GM23248 (cell line): Measurements from ENCODE around the gene STOM. TPM values are rescaled to one million over a fixed set of nuclear protein-coding genes. Genes with fewer than 3 reads are reported as not detected.

Experiments used
- DNase-seq: peaks from one replicate; pipeline ENCODE4 v3.0.0-alpha.2; 2015
- H2AFZ ChIP-seq: fragments of 200-600 bp; sonication (generic); 2 replicates; pipeline ENCODE4 v1.6.1; 2016; ENCODE audit warnings: antibody characterized with exemption
- H3F3A ChIP-seq: fragments of 200-600 bp; sonication (generic); 2 replicates; pipeline ENCODE4 v1.6.1; 2016; ENCODE audit warnings: mild to moderate bottlenecking, antibody characterized with exemption, mixed run types; ENCODE audit not compliant: insufficient read depth
- H3K27ac ChIP-seq: fragments of 200-600 bp; sonication (generic); 2 replicates; pipeline ENCODE4 v1.5.1; 2016; ENCODE audit warnings: mild to moderate bottlenecking
- H3K27me3 ChIP-seq: fragments of 200-600 bp; sonication (generic); replicated peaks from 2 replicates; pipeline ENCODE4 v1.6.1; 2016; ENCODE audit warnings: mild to moderate bottlenecking; ENCODE audit not compliant: insufficient read depth
- H3K36me3 ChIP-seq: fragments of 200-600 bp; sonication (generic); 2 replicates; pipeline ENCODE4 v1.6.1; 2016; ENCODE audit warnings: low read depth, mild to moderate bottlenecking
- H3K4me1 ChIP-seq: fragments of 200-600 bp; sonication (generic); 2 replicates; pipeline ENCODE4 v1.6.1; 2016; ENCODE audit warnings: mild to moderate bottlenecking; ENCODE audit not compliant: insufficient read depth
- H3K4me2 ChIP-seq: fragments of 200-600 bp; sonication (generic); one replicate; pipeline ENCODE4 v1.6.1; 2016; ENCODE audit warnings: mild to moderate bottlenecking; ENCODE audit not compliant: unreplicated experiment
- H3K4me3 ChIP-seq: fragments of 200-600 bp; sonication (generic); 2 replicates; pipeline ENCODE4 v1.5.1; 2016; ENCODE audit warnings: mild to moderate bottlenecking
- H3K79me2 ChIP-seq: fragments of 200-600 bp; sonication (generic); 2 replicates; pipeline ENCODE4 v1.6.1; 2016; ENCODE audit warnings: mild to moderate bottlenecking; ENCODE audit not compliant: insufficient read depth
- H3K9ac ChIP-seq: fragments of 200-600 bp; sonication (generic); 2 replicates; pipeline ENCODE4 v1.6.1; 2016; ENCODE audit warnings: mild to moderate bottlenecking
- H3K9me2 ChIP-seq: fragments of 200-600 bp; sonication (generic); 2 replicates; pipeline ENCODE4 v1.6.1; 2016; ENCODE audit warnings: mixed run types, mild to moderate bottlenecking, moderate library complexity; ENCODE audit not compliant: insufficient read depth
- H3K9me3 ChIP-seq: fragments of 200-600 bp; sonication (generic); one replicate; pipeline ENCODE4 v1.6.1; 2017; ENCODE audit warnings: low read depth
- H4K20me1 ChIP-seq: fragments of 200-600 bp; sonication (generic); 2 replicates; pipeline ENCODE4 v1.6.0; 2016; ENCODE audit not compliant: insufficient read depth
- EZH2 ChIP-seq: fragments of 200-600 bp; sonication (generic); IDR thresholded peaks from 2 replicates; pipeline ENCODE4 v1.6.1; 2018; ENCODE audit warnings: antibody characterized with exemption, mild to moderate bottlenecking; ENCODE audit not compliant: insufficient read depth, poor library complexity, severe bottlenecking
- EZH2phosphoT487 ChIP-seq: fragments of 200-600 bp; sonication (generic); IDR thresholded peaks from 2 replicates; pipeline ENCODE4 v1.6.1; 2018; ENCODE audit warnings: antibody characterized with exemption, moderate library complexity, mild to moderate bottlenecking, low read depth; ENCODE audit not compliant: insufficient read depth
- WGBS, 2 experiments: methylation state at CpG; one replicate each; pipeline ENCODE4 v1.1.6; 2015 to 2017; ENCODE audit warnings: low lambda C conversion rate in 2 of 2, low coverage in 1 of 2; ENCODE audit errors: missing lambda C conversion rate in 2 of 2; 5-methylcytosine and 5-hydroxymethylcytosine counted together
- in situ Hi-C: fragments of 300-500 bp; cut with MboI; formaldehyde crosslinking; loops from 2 replicates; pipeline ENCODE4 v1.15.0; 2020
- polyA plus RNA-seq: library from polyadenylated mRNA; unstranded; fragments of >200 nt; fragmentation: Nextera tagmentation; extraction: Ambion mirVana; gene quantifications from 2 replicates; pipeline ENCODE4 v1.2.1, GENCODE V29; 2016
- total RNA-seq: library from RNA; depleted of rRNA; stranded (reverse); fragments of >200 nt; shearing (Covaris generic); gene quantifications from 2 replicates; pipeline ENCODE4 v1.2.3, GENCODE V29; 2014

STOM gene
- total and polyA plus RNA-seq, 2 experiments from 2014 or later: 58.0 to 68.5 TPM

DNA sequence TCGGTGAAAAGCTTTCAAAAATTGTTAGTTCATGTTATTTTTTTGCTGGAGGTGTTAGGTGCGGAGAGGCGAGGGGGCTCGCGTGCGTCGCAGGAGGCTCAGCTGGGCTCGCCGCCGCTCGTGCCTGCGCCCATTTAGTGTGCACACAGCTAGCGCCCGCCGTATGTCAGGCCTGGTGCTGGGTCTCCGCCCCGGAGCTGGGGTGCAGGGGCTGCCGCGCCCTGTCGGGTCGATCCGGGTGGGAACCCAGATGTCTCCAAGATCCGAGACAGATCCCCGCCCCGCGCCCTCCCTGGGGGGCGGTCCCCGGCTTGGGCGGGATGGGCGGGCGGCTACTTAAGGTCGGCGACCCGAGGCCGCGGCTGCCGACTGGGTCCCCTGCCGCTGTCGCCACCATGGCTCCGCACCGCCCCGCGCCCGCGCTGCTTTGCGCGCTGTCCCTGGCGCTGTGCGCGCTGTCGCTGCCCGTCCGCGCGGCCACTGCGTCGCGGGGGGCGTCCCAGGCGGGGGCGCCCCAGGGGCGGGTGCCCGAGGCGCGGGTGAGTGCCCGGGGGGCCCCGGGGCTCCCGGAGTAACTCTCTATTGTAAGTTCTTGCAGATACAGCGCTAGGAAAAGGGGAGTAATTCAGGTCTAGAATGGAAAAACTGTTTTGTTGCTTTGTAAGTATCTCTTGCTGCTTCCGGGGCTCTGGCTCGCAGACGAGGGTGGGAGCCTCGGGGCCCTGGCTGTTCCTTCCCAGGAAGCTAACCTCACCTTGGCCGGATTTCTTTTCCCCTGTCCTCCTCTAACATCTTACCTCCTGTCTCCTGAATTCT lies 70.4 kb downstream of the STOM start:
- WGBS, 2 experiments: 2 to 3% methylated on average over 40 to 71 of the region's 74 CpGs
- TF ChIP-seq EZH2 (no peak), EZH2phosphoT487 (no peak)
- Histone ChIP-seq H2AFZ (peak overlapping the region; percentile 31), H4K20me1 (no peaks in the 10 kb centered on the region), H3K9me3 (no peaks in the 10 kb centered on the region), H3K4me1 (0 out of 2 replicates have a peak, but pooled peaks cover 7% of the 10 kb centered on the region), H3K36me3 (0 out of 2 replicates have a peak, but pooled peaks cover 14% of the 10 kb centered on the region), H3K9me2 (no peaks in the 10 kb centered on the region), H3K27me3 (no peaks in the 10 kb centered on the region), H3F3A (peaks cover 15% of the 10 kb centered on the region), H3K27ac (no peak overlapping the region), H3K79me2 (peaks cover 30% of the 10 kb centered on the region), H3K4me3 (peak overlapping the region; percentile 68), H3K4me2 (peak overlapping the region; percentile 82), H3K9ac (peak overlapping the region; percentile 63)
- in situ Hi-C loops: loop anchor here (25.0 kb wide), 1 partner anchor 87 kb away; the partner anchor contains the start of gene RAB14
- peak; percentile 76 for DNase-seq

DNA sequence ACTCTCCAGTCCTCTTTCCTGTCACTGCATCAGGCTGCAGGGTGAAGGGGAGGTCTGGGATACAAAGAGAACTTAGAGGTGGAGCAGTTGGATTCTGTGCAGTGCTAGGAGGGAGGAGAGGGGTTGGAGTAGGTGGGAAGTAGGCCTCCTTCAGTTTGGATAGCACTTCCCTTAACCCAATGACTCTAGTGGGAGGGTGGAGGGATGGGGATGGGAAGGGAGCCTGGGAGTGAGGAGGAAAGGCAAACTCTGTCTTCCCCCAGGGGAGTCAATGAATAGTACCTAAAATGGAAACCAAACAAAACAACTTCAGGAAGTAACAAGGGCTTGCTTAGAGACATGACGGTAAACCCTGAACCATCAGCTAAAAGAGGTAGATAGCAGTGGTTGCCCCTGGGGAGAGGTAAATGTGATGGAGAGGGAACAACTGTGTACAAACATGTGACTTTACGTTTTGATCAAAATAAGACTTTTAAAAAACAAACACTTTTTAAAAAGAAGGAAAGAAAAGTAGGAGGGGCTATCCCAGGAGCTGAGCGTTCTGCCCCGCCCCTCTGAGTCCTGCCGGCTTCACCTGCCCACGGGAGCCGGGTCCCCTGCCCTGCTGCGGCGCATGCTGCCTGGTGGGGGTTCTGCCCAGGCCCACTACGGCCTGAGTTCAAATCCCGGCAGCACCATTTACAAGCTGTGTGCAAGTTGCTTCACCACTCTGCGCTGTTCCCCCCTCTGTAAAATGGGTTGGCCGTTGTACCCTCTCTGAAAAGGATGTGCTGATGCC lies 71.2 kb downstream of the STOM start:
- no peaks in the 10 kb centered on the region for H3K27me3 ChIP-seq
- TF ChIP-seq EZH2phosphoT487 (no peak), EZH2 (no peak)
- in situ Hi-C loops: no loop called here
- 0 out of 2 replicates have a peak, but pooled peaks cover 8% of the 10 kb centered on the region for H3K36me3 ChIP-seq
- no peaks in the 10 kb centered on the region for H3K9me2 ChIP-seq
- H3K4me2 ChIP-seq: peak overlapping the region; percentile 71
- H3K9me3 ChIP-seq: no peaks in the 10 kb centered on the region
- H2AFZ ChIP-seq: peak overlapping the region; percentile 31
- 28 to 30% methylated on average over 13 of the region's 13 CpGs for WGBS, 2 experiments
- peak; percentile 31 for DNase-seq
- H3K4me1 ChIP-seq: 0 out of 2 replicates have a peak, but pooled peaks cover 7% of the 10 kb centered on the region
- H3K9ac ChIP-seq: peak overlapping the region; percentile 63
- H3K27ac ChIP-seq: no peak overlapping the region
- no peaks in the 10 kb centered on the region for H4K20me1 ChIP-seq
- H3K79me2 ChIP-seq: peaks cover 31% of the 10 kb centered on the region
- peak overlapping the region; percentile 68 for H3K4me3 ChIP-seq
- peaks cover 15% of the 10 kb centered on the region for H3F3A ChIP-seq

DNA sequence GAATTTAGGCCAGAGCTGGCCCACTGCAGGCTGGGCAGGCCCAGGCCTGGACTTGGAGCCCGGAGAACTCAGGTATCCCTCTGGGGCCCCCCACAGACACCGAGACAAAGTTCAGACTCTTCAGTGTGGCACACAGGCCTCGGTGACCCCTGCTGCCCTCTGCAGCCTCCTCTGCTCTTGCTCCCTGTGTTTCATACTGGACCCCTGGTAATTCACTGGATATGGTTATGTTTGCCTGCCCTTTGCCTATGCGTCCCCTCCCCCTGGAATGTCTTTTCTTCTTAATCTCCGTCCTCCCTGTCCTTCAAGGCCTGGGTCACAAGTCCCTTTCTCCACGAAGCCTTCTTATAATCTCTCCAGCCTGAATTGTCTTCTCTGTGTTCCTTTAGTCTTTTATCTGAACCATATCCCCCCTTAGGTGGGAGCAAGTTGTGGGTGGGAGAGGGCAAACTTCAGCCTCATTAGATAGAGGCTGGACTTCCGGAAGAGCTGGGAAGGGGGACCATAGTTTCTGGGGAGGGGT lies 72.0 kb downstream of the STOM start:
- no peak overlapping the region for H3K27ac ChIP-seq
- no peak for DNase-seq
- no peaks in the 10 kb centered on the region for H4K20me1 ChIP-seq
- in situ Hi-C loops: no loop called here
- H3K9ac ChIP-seq: no peak overlapping the region
- 0 out of 2 replicates have a peak, but pooled peaks cover under 1% of the 10 kb centered on the region for H3K36me3 ChIP-seq
- peaks cover 39% of the 10 kb centered on the region for H3K79me2 ChIP-seq
- H3K9me2 ChIP-seq: no peaks in the 10 kb centered on the region
- TF ChIP-seq EZH2 (no peak), EZH2phosphoT487 (no peak)
- no peaks in the 10 kb centered on the region for H3K27me3 ChIP-seq
- 0 out of 2 replicates have a peak, but pooled peaks cover 7% of the 10 kb centered on the region for H3K4me1 ChIP-seq
- no peaks in the 10 kb centered on the region for H3K9me3 ChIP-seq
- no peak overlapping the region for H3K4me3 ChIP-seq
- peaks cover 15% of the 10 kb centered on the region for H3F3A ChIP-seq
- no peak overlapping the region for H3K4me2 ChIP-seq
- 83 to 87% methylated on average over 7 of the region's 7 CpGs for WGBS, 2 experiments
- no peak overlapping the region for H2AFZ ChIP-seq

DNA sequence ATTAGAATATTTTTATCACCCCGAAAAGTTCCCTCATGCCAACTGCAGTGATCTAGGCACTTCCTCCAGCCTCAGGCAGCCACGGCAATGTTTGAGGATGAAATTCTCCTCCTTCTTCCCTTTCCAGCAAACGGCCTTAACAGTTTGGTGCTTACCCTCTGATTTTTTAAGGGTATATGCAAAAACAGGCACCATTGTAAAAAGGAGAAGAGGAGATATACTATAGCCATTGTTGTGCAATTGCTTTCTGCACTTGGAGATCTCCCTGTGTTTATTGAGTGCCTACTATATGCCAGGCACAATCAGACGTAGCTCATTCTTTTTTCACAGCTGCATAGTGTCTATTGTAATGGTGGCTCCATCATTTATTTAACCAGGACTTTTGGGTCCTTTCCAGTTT lies 72.7 kb downstream of the STOM start:
- no peak for DNase-seq
- Histone ChIP-seq H3K27me3 (no peaks in the 10 kb centered on the region), H4K20me1 (no peaks in the 10 kb centered on the region), H3K4me3 (no peak overlapping the region), H3K4me1 (0 out of 2 replicates have a peak, but pooled peaks cover 7% of the 10 kb centered on the region), H3K79me2 (peaks cover 37% of the 10 kb centered on the region), H3K27ac (no peak overlapping the region), H3K9me3 (no peaks in the 10 kb centered on the region), H3K4me2 (no peak overlapping the region), H3F3A (peaks cover 15% of the 10 kb centered on the region), H3K9ac (no peak overlapping the region), H3K36me3 (no peaks in the 10 kb centered on the region), H2AFZ (no peak overlapping the region), H3K9me2 (no peaks in the 10 kb centered on the region)
- WGBS, 2 experiments: 54 to 57% methylated on average over 4 of the region's 4 CpGs
- TF ChIP-seq EZH2phosphoT487 (no peak), EZH2 (no peak)
- in situ Hi-C loops: no loop called here
